ENCODE measurements around the gene CLP1. TPM values are rescaled to one million over a fixed set of nuclear protein-coding genes. Genes with fewer than 3 reads are reported as not detected.

CLP1 gene
- total RNA-seq, 2 donors from 2014 or later: 16.6 to 24.1 TPM

DNA sequence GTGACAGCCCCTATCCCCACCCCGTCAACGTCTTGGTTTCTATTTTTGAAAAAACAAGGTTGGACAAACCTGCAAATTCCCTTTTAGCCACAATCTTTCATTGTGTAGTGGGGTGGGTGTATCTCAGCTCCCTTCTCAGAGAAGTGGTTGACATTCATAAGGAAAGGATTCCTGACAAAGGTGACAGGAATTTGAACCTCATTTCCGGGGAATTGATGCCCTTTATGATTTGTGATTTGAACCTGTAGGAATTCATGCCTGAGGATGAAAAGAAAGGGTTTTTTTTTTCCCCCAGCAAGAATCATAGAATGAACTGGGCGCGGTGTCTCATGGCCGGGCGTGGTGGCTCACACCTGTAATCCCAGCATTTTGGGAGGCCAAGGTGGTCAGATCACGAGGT lies 22.3 kb upstream of the CLP1 start:
- Mint-ChIP-seq H3K9me3 (no peaks in the 10 kb centered on the region), H3K4me1 (peaks cover 6% of the 10 kb centered on the region), H3K36me3 (ENCODE audit: low read depth) (no peaks in the 10 kb centered on the region), H3K27ac (no peak overlapping the region), H3K4me3 (no peak overlapping the region), H3K27me3 (peaks cover 32% of the 10 kb centered on the region)
- no peak for ATAC-seq (replicated peaks)

DNA sequence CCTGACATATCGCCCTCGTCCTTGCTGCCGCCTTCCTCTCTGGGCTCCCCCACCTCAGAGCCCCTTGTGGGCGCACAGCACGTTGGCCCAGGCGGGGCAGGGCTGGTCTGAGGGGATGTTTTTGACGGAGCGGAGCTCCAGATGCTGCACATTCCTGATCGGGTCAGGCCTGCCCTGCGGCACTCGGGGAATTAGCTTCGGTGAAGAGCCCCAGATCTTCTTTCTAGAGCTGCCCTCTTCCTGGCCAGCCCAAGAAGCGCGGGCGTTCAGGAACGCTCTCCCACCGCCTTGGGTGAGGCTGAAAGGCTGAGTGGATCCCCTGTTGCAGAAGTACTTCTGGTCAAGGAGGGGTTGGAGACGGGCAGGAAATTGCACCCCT lies 19.9 kb upstream of the CLP1 start:
- ATAC-seq (replicated peaks): no peak
- peaks cover 24% of the 10 kb centered on the region for H3K27me3 Mint-ChIP-seq
- H3K9me3 Mint-ChIP-seq: no peaks in the 10 kb centered on the region
- H3K4me3 Mint-ChIP-seq: peak overlapping the region; percentile 79
- H3K27ac Mint-ChIP-seq: peak overlapping the region; percentile 78
- H3K4me1 Mint-ChIP-seq: peaks cover 6% of the 10 kb centered on the region
- H3K36me3 Mint-ChIP-seq (ENCODE audit: low read depth): no peaks in the 10 kb centered on the region

DNA sequence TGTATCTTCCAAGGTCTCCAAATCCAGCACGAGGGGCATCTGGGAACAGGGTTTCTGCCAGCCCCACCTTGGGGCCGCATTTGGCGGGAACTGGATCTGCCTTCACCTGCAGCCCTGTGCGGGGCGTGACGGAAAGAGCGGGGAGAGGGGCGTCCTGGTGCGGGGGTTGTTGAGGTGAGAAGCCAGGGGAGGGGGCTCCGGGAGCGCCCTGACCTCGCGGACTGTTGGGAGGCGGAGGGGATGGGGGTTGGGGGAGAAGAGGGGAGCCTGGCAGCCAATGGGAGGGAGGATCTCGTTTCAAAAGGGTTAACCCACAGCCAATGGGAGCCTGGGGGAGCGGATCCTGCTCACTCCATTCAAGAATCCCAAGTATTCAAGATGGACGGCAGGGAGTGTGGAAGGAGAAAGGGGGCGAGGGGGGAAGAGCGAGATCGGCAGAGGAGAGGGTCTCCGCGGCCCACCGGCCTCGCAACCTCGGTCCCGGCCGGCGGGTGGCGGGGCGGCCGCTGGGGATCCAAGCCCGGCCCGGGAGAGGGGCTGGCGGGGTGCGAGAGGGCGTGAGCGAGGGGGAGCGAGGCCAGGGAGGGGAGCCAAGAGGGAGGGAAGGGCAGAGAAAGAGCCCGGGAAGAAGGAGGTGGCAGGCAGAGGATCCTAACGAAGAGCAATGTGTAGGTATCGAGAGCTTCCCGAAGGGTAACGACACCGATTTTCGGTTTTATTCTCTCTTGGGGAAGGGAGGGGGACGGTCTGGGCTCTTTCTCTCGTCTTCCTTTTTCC lies 19.4 kb upstream of the CLP1 start:
- Mint-ChIP-seq H3K36me3 (ENCODE audit: low read depth) (no peaks in the 10 kb centered on the region), H3K4me1 (peaks cover 6% of the 10 kb centered on the region), H3K27ac (peak overlapping the region; percentile 78), H3K4me3 (peak overlapping the region; percentile 79), H3K9me3 (no peaks in the 10 kb centered on the region), H3K27me3 (peaks cover 24% of the 10 kb centered on the region)
- peak; percentile 57 for ATAC-seq (replicated peaks)

DNA sequence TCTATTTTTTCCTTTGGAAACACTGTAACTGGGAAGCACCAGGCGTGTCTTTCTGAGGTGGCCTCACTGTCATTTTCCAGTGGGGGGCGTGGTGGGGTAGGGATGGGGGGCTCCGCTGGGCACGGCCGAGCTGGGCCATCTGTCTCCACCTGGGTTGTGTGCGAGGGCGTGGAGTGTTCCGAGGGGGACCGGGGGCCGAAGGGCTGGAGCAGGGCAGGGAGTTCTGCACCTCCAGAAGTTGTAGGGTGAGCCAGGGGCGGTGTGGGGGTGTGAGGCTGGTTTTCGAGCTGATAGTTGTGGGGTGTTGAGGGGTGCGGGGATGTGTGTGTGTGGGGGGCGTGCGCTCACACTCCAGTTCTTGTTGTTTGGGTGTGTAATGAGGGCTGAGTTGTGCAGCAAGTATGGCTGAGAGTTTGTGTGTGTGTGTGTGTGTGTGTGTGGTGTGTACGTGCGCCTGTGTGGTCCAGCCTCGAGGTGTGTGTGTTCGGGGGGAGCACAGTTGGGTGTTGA lies 18.7 kb upstream of the CLP1 start:
- ATAC-seq (replicated peaks): peak; percentile 51
- Mint-ChIP-seq H3K36me3 (ENCODE audit: low read depth) (no peaks in the 10 kb centered on the region), H3K4me1 (peaks cover 6% of the 10 kb centered on the region), H3K27me3 (peaks cover 22% of the 10 kb centered on the region), H3K9me3 (no peaks in the 10 kb centered on the region), H3K4me3 (peak overlapping the region; percentile 79), H3K27ac (peak overlapping the region; percentile 78)

DNA sequence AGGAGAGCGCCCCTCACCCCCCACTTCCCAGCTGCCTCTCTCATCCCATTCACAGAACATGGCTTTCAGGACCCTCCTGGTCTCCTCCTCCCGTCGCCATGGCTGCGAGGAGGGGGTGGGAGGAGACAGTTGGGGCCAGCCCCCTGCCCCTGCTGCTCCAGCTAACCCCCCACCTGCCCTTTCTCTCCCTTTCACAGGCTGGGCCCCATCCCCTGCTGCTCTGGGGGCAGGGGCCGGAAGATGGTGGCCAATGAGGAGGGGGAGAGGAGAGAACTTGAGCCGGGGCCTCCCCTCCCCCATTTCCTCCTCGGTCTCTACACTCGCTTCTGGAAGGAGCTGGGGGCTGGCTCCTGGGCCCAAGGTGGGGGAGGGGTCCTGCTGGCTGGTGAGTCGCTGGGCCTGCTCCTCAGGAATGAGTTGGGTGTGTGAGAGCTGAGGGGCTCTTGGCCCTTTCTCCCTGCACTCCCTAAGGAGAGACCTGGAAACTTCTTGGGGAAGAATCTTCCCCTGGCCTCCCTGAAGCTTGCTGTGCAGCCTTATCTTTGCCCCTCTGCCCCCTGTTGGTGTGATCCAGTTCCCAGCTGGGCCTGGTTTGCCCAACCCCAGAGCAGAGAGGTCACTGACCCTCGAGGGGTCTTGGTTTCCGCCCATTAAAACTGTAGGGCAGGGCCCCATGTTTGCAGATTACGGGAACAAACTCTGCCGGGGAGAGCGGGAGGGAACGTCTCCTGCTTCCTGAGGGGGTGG lies 18.1 kb upstream of the CLP1 start:
- Mint-ChIP-seq H3K27me3 (peaks cover 16% of the 10 kb centered on the region), H3K27ac (peak overlapping the region; percentile 78), H3K36me3 (ENCODE audit: low read depth) (no peaks in the 10 kb centered on the region), H3K4me3 (peak overlapping the region; percentile 79), H3K9me3 (no peaks in the 10 kb centered on the region), H3K4me1 (peaks cover 6% of the 10 kb centered on the region)
- ATAC-seq (replicated peaks): peak; percentile 6

DNA sequence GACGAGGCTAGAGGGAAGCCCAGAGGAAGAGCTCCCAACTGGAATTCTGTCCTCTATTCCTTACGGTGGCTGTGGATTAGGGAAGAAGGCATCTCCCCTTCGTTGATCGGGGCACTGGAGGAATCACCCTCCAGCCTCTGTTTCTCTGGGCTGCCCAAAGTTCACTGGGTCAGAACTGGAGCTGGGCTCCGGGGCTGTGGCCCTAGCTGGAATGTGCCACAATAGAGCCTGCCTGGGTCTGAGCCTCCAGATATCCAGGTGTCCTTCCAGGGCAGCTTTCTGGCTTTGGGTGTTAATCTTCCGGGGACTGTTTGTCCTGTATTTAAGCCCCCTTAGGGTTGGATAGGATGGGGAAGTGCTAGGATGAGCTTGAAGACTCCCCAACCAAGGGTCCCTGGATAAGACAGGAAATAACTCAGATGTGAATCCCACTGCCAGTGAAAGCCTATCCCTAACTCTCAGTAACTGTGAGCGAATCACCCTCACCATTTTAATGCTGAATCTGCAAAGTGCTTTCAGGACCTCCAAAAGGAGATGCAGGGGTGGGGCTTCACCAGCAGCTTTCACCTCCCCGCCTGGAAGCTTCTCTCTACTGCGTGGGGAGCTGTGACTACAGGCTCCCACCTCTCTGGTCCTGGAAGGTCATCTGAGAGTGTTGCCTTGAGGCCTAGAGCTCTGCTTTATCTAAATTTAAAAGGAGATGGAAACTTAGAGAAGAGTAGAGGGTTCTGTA lies 17.3 kb upstream of the CLP1 start:
- H3K36me3 Mint-ChIP-seq (ENCODE audit: low read depth): no peaks in the 10 kb centered on the region
- no peak overlapping the region for H3K4me3 Mint-ChIP-seq
- H3K4me1 Mint-ChIP-seq: peaks cover 6% of the 10 kb centered on the region
- H3K27ac Mint-ChIP-seq: no peak overlapping the region
- no peaks in the 10 kb centered on the region for H3K9me3 Mint-ChIP-seq
- peaks cover 14% of the 10 kb centered on the region for H3K27me3 Mint-ChIP-seq
- no peak for ATAC-seq (replicated peaks)

DNA sequence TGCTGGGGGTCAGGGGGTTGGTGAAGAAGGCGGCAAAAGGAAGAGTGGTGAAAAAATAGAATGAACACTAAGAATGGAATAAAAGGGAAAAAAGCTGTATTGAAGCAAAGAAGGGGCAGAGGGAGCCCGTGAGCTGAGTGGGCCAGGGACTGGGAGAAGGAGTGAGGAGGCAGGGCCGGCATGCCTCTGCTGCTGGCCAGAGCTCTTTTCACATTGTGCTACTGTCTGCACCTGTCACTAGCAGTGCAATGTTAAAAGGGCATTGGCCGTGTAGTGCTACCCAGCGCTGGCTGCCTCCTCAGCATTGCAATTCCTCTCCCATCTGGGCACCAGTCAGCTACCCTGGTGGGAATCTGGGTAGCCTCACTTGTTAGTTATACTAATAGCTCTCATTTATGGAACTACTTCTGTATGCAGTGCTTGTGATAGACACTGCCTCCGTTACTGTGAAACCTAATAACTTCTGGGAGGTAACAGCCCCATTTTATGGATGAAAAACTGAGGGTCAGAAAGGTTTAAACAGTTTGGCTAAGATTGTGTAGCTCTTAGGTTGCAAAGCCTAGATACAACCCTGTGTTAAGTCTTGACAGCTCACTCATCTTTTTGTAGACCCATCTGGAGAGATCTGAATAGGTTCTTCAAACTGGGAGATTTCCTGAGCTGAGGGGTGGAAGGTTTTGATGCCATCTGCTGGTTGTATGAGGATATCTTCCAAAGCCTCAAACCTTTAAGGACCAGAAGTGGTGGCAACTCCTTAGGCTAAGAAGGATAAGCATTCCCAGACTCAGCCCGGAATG lies 16.4 kb upstream of the CLP1 start:
- Mint-ChIP-seq H3K27me3 (peaks cover 23% of the 10 kb centered on the region), H3K4me3 (no peak overlapping the region), H3K4me1 (peaks cover 6% of the 10 kb centered on the region), H3K27ac (no peak overlapping the region), H3K9me3 (no peaks in the 10 kb centered on the region), H3K36me3 (ENCODE audit: low read depth) (no peaks in the 10 kb centered on the region)
- ATAC-seq (replicated peaks): no peak

DNA sequence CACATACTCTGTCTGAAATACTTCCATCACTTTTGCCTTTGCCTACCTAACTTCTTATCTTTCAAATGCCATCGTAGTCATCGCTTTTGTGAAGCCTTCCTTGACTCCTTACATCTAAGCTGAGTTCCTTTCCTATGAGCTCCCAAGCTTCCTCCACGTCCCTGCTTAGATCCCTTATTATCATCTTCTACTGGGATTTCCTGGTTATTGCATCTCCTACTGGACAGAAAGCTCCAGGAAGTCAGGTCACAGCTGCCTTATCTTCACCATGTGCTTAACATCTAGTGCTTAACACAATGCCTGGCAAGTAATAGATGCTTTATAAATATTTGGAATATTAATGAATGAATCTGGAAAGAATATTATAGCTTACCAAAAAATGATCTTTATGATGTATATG lies 13.8 kb upstream of the CLP1 start:
- Mint-ChIP-seq H3K27ac (no peak overlapping the region), H3K4me3 (no peak overlapping the region), H3K36me3 (ENCODE audit: low read depth) (no peaks in the 10 kb centered on the region), H3K9me3 (no peaks in the 10 kb centered on the region), H3K27me3 (peaks cover 36% of the 10 kb centered on the region), H3K4me1 (peaks cover 10% of the 10 kb centered on the region)
- ATAC-seq (replicated peaks): no peak

DNA sequence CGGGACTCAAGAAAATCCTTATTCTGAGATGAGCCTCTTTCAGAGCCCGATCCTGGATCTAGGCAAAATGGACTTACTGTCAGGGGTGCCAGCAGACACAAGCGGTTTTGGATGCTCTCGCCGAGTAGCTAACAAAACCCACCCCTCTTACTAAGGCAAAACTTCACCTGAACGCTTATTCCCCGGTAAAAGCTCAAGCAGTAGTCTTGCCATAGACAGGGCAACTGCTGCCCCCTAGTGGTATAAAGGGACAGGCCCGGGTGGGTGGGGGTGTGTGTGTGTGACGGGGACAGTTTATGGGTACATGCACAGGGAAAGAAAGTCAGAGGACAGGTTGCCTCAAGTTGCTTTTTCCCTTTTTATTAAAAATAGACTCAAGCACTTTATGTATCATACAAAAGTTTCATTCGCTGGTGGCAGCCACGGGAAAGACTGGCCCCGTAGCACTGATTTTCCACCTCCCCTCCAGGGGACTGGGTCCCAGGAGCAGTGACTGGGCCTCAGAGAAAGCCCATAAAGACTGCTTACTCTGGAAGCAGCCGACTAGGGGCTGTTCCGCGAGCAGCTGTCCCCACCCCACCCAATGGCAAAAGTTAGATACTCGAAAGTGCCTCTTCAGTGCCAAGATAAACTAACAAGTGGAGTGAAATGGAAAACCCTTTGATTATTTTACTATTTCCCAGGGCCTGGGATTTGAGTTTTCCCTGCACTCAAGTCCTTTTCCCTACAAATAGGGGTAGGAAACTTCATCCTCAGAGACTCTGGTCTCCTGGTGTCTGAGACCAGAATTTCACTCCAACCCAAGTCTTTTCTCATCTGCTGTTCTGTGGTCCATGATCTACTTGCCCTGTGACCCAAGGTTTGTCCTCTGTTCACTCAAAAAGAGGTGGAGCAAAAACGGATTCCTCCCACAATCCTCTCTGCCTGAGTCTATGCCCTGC lies 12.5 kb upstream of the CLP1 start:
- H3K27ac Mint-ChIP-seq: no peak overlapping the region
- no peaks in the 10 kb centered on the region for H3K9me3 Mint-ChIP-seq
- ATAC-seq (replicated peaks): peak; percentile 87
- H3K4me1 Mint-ChIP-seq: peaks cover 9% of the 10 kb centered on the region
- no peak overlapping the region for H3K4me3 Mint-ChIP-seq
- peaks cover 34% of the 10 kb centered on the region for H3K27me3 Mint-ChIP-seq
- no peaks in the 10 kb centered on the region for H3K36me3 Mint-ChIP-seq (ENCODE audit: low read depth)

DNA sequence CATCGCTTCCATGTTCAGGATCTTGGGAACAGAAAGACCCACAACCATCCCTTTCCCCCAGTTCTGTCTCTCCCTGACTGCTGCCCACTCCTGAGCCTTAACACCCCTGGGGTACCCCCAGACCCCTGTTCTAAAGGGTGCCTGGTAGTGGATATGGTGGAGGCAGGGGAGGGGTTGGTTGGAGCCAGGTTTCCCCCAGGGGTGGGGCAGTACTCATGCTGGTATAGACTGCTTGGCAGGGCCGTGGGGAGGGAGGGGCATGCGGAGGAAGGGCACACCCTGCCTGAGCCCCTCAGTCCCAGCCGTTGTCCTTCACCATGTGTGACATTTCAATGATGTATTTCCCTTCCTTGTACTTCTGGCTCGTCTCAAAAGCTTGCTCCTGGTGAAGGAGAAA lies 11.9 kb upstream of the CLP1 start:
- Mint-ChIP-seq H3K27me3 (peaks cover 34% of the 10 kb centered on the region), H3K9me3 (no peaks in the 10 kb centered on the region), H3K27ac (no peak overlapping the region), H3K36me3 (ENCODE audit: low read depth) (no peaks in the 10 kb centered on the region), H3K4me1 (peaks cover 11% of the 10 kb centered on the region), H3K4me3 (no peak overlapping the region)
- no peak for ATAC-seq (replicated peaks)

DNA sequence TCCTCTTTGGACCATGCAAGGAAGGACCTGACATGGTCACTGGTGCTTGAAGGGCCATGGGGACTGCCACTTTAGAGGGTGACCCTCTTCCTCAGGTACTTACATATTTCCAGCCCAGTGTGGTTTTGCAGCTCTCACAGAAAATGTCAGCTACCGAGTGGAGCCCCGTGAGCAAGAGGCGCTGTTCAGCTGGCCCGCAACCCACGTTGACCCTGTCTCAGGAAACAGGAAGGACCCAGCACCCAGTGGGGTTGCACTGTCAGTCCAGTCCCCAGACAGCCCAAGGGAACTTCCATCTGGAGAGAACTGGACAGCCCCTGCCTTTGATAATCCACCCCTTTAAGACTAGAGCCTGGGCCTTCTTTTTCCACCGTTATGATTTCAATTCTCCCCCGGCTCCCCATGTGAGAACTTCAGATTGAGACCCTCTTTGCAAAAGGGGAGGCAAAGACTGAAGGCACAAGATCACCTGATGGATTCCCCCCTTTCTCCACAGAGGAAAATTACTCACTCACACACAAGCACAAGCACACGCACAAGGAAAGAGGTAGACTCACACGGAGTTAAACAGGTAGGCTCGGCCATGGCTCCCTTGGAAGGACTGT lies 11.3 kb upstream of the CLP1 start:
- no peaks in the 10 kb centered on the region for H3K36me3 Mint-ChIP-seq (ENCODE audit: low read depth)
- H3K4me3 Mint-ChIP-seq: no peak overlapping the region
- no peak overlapping the region for H3K27ac Mint-ChIP-seq
- peaks cover 34% of the 10 kb centered on the region for H3K27me3 Mint-ChIP-seq
- ATAC-seq (replicated peaks): no peak
- no peaks in the 10 kb centered on the region for H3K9me3 Mint-ChIP-seq
- H3K4me1 Mint-ChIP-seq: peaks cover 11% of the 10 kb centered on the region

DNA sequence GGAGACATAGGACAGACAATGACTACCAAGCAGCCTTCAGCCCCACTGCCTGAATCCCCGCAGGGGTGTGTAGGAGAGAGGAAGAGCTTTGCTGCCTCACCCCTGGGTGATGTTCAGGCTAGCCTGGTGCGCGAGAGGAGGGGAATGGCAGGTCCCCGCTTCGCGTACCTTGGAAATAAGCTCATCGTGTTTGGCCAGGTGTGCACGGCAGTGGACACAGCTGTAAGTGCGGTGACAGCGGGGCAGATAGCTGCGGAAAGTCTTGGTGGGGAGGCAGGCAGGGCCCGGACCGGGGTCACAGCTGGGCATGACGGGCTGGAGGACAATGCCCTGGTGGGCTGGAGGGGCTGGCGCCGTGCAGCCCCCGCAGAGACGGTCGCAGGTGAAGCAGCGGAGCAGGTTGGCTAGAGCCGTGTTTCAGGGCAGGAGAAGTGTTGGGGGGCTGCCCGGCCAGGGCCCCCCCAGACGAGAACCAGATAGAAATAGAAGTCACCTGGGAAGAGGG lies 10.7 kb upstream of the CLP1 start:
- Mint-ChIP-seq H3K27ac (no peak overlapping the region), H3K4me3 (no peak overlapping the region), H3K9me3 (no peaks in the 10 kb centered on the region), H3K27me3 (peaks cover 34% of the 10 kb centered on the region), H3K4me1 (peaks cover 11% of the 10 kb centered on the region), H3K36me3 (ENCODE audit: low read depth) (no peaks in the 10 kb centered on the region)
- ATAC-seq (replicated peaks): no peak

DNA sequence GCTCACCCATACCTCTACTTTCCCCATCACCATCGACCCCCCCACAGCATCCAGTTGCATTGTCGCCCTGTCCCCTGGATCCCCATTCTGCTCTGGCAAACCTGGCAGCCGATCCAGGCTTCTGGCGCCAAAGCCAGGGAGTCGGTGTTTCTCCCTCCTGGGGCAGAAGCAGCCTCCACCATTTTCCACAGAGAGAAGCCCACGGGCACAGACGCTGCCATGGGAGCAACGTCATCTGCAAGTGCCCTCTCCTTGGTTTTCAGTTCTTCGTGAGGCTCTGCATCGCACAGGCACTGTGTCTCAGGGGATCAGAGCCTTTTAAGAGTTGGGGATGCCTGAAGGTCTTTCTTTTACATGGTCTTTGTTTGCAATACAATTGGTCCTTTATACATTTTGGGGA lies 10.2 kb upstream of the CLP1 start:
- Mint-ChIP-seq H3K36me3 (ENCODE audit: low read depth) (no peaks in the 10 kb centered on the region), H3K4me3 (peak overlapping the region; percentile 64), H3K27me3 (peaks cover 34% of the 10 kb centered on the region), H3K27ac (no peak overlapping the region), H3K9me3 (no peaks in the 10 kb centered on the region), H3K4me1 (peaks cover 11% of the 10 kb centered on the region)
- no peak for ATAC-seq (replicated peaks)

All from activated T-helper 17 cell treated with anti-CD3 and anti-CD28 coated beads, Interleukin-2, amount 50 U/mL, for 72 hours (primary cell).